GM18499 (cell line): ENCODE data around the gene ZNF777.
A peak's percentile ranks its signal among the peaks of the same experiment; 100 is the strongest.
"Not testable (repeated sequence)": the region's sequence is repeated elsewhere in the genome, so short reads cannot be mapped to it uniquely, and the experiment has no call there.

Source experiments
- ATAC-seq: cut with Tn5 transposase; IDR thresholded peaks from one replicate; pipeline ENCODE4 v1.9.1; 2021; ENCODE audit warnings: moderate number of reproducible peaks; ENCODE audit not compliant: insufficient read depth, unreplicated experiment

Gene ZNF777

DNA sequence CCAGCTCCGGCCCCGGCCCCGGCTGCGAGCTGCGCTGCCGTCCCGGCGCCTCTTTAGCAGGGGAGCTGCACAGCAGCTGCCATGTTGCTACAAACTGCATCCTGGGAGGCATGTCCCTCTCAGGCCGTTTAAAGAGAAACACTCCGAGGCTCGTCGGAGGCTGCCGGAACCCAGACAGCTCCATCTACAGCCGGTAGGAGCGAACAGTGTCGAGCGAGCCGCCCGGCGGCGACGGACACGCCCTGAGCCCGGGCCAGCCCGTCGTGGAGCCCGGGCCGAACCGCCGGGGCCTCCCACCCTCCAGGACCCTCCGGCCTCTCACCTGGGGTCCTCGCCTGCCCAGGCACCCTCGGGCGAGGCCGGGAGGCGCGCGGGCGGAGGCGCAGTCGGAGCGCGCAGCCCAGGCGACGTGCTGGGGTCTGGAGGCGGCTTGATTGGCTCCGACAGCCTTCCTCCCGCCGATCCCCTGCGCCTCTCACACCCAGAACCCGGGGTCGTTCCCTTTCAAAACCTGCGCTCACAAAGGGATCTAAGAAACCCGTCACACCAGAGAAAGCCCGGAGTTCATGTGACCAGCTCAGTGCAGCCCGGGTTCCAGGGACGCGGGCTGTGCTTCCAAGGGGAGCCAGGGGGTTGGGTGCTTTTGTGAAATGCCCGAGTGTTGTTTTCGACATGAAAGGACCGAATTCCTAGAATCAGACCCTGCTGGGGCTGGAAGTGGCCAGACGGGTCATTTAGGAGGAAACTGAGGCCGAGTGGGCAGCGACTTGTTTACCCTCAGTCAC lies at the start of gene ZNF777:
Gene ZNF777 (minus strand): TSS at position 570 of the 785 bp plus-strand sequence. CDS start 5,040 bp downstream, outside the sequence.
- peak; percentile 90 for ATAC-seq

GRCh38 chr7:149510248-149510647 lies 49.4 kb upstream of the ZNF777 start:
- no peak for ATAC-seq

- no peak for ATAC-seq
These were observed 48.9 kb upstream of the ZNF777 start for GRCh38 chr7:149509774-149510173.

- no peak for ATAC-seq
These were observed 44.7 kb upstream of the ZNF777 start for GRCh38 chr7:149505551-149505950.

GRCh38 chr7:149501651-149502050 lies 40.8 kb upstream of the ZNF777 start:
- ATAC-seq, result no peak

- ATAC-seq, result no peak
These were observed 40.0 kb upstream of the ZNF777 start for GRCh38 chr7:149500910-149501309.

DNA sequence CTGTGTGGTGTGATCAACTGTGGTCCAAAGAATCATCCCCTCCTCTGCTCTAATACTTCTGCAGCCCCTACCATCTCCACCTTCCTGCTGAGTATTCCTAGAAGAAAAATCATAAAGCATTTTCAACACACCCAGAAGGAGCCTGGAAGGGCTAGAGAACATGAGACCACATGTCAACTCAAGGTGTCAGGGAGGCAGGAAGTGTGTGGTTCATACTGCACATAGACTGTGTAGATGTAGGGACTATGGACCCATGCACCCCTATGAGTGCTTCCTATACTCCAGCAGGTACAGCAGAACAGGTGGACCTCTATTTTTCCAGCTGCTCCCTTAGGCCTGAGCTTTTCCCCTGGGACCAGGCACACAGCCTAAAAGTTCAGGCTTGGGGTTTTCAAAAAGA lies 39.3 kb upstream of the ZNF777 start:
- ATAC-seq, result no peak

DNA sequence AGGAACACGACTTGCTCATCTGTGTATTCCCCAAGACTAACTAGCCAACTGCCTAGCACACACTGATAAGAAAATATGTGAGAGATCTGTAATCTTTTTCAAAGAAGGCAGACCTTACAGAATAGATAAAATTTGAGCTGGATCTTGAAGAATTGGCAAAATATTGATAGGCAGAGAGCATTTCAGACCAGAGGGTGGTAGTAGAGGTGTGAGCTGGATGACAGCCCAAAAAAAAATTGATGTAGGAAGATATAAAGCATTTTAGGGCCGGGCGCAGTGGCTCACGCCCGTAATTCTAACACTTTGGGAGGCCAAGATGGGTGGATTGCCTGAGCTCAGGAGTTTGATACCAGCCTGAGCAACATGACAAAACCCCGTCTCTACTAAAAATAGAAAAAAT lies 37.9 kb upstream of the ZNF777 start:
- no peak for ATAC-seq

GRCh38 chr7:149497467-149498261 lies 36.8 kb upstream of the ZNF777 start, which contains the start of gene ZNF746:
Gene ZNF746, minus strand, starts transcription at chr7:149497809. Its CDS starts 273 bp downstream, at chr7:149497536.
- peak; percentile 73 for ATAC-seq

DNA sequence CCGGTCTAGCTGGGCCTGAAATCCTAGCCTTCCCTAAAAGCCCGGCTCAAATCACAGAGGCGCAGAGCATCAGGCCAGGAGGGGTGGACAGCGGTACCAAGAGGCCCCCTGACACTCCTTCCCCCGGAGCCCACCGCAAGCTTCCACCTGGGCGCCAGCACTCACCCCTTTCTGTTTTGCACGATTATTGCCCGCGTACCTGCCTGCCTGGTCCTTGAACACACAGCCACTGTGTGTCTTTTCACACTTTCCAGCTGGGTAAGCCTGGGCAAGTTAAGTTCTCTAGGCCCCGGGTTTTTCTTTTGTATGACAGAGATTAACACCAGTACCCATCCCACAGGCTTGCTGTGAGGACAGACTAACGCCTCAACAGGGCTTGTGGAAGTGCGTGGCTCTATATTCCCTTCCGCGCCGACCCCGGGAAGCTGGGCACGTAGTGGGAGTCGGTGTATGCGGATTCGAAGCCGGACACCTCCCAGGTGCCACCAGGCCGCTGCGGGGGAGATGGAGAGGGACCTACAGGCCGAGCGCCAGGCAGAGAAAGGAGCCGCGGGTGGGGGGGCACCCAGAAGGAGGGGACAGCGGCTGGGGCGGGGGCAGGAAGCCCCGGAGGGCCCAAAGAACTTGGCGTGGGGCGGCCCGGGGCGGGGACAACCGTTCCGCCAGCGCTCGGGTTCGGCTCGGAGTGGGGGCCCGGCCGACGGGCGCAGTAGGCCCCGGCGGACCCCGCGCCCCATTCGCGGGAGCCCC lies 36.0 kb upstream of the ZNF777 start:
- no peak for ATAC-seq

DNA sequence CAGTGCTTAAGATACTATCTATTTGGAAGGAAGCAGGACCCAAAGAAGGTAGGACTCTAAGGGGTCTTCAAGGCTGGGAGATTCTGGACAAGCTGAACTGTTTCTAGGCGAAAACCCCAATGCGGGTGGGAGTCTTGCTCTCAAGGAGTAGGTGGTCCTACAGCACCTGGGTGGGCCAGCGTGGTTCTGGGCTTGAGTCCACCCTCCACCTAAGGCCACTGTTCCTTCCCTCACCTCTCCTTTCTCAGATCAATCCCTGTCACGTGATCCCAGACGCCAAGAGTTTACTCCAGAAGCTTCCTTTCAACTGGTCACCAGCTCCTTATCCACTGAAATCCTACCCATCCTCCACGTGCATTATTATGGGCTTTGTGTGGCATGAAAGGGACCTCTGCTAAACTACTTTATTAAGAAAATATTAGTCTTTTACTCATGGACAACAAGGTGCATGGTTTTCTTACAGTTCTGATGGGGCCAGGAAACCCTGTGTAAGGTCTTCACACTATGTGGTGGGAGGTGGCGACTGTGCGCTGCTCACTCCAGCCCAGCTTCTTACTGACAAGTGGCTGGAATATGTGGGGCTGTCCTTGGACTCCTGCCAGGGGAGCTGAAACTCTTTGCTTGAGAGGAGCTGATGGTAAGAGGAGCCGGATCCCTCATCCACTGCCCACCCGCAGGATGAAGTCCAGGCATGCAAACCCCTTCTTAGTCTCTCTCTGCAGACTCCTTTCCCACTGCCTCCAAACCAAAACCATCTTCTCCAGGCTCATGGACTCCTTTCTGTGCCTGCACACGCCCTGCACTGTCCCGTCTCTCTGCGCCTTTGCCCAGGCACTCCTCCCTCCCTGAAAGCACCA lies 35.2 kb upstream of the ZNF777 start:
- no peak for ATAC-seq

- ATAC-seq, result no peak
These were observed 34.0 kb upstream of the ZNF777 start for GRCh38 chr7:149494738-149495368.

- not testable (repeated sequence) for ATAC-seq
These were observed 33.1 kb upstream of the ZNF777 start for GRCh38 chr7:149493975-149494374.

GRCh38 chr7:149493366-149493765 lies 32.5 kb upstream of the ZNF777 start:
- ATAC-seq, result no peak

- no peak for ATAC-seq
These were observed 29.4 kb upstream of the ZNF777 start for GRCh38 chr7:149490083-149490760.

- no peak for ATAC-seq
These were observed 28.6 kb upstream of the ZNF777 start for GRCh38 chr7:149489391-149490024.

- no peak for ATAC-seq
These were observed 18.7 kb upstream of the ZNF777 start for GRCh38 chr7:149479568-149479967.

- ATAC-seq, result no peak
These were observed 17.9 kb upstream of the ZNF777 start for GRCh38 chr7:149478754-149479153.
